GM18868 (cell line): Measurements from ENCODE around the gene SLFN12L.

Source experiments
- ATAC-seq: cut with Tn5 transposase; IDR thresholded peaks from one replicate; pipeline ENCODE4 v1.9.1; 2021; ENCODE audit warnings: mild to moderate bottlenecking, moderate library complexity; ENCODE audit not compliant: unreplicated experiment

Gene SLFN12L

DNA sequence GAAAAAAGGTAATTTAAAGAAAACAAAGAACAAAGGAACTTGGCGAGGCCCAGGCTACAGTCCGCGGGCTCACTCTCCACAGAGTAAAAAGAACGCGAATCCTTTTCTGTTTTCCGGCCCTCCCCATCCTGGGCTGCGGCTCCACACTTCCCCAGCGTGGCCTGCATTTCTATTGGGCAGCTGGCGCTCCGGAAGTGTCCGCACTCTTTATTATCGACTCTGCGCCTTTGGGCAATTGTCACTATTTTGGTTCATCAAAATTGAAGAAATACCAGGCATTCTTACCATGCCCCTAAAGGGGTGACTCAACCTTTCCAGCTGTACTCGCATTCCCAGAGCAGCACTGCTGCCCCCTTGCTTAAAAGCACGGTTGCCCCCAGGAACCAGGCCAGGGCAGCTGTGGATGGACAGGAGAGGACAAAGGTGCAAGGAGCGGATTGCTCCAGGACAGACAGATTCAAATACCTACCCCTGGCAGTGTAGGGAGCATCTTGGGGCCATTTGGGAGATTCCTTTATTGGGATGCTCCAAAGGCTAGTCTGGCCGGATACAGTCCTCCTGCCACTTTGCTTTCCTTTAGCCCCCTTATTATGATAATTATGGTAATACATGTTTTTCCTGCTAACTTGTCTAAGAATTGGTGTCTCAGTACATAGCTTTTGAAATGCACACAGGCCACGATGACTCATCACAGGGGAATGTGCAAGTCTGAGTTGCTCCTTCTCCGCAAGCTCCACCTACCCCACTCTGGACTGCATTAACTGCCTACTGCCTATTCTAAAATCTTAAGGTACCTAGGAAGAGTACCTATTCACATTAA is 104.2 kb downstream of the SLFN12L start:
- peak; percentile 41 for ATAC-seq

DNA sequence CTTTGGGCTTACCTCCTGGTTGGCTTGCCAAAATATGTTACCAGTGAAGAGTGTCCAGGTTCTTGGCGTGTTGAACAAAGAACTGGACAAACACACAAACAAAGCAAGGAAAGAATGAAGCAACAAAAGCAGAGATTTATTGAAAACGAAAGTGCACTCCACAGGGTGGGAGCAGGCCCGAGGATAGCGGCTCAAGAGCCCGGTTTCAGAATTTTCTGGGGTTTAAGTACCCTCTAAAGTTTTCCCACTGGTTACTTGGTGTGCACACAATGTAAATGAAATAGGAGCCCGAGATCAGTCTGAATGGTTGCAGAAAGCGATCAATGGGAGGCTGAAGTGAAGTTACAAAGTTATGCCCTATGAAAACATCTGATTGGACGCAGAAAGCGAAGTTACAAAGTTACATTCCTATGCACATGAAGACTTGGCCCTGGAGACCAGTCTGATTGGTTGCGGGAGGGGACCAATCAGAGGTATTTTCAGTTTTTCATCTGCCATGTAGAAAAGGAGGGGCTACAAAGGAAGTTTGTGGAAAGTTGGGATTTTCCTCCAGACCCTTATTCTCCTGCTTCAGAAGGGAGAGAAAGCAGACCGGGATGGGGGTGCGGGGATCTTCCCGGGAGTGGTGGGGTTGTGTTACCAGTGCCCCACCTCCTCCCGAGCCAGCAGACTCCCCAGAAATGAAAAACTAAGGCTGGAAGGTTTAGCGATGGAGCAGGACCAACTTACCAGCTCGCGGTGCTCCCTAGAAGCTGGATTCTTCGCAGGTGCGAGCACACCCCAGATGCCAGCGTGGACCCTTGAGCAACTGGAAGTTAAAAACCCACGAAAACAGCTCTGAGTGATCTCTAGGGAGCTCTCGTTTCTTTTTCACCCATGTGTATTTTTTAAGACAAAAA is 105.1 kb downstream of the SLFN12L start, which contains the start of gene SLFN12:
SLFN12 (minus strand) TSS at position 325 of the 899 bp plus-strand sequence. CDS start 9,472 bp downstream, outside the sequence.
- peak; percentile 89 for ATAC-seq

DNA sequence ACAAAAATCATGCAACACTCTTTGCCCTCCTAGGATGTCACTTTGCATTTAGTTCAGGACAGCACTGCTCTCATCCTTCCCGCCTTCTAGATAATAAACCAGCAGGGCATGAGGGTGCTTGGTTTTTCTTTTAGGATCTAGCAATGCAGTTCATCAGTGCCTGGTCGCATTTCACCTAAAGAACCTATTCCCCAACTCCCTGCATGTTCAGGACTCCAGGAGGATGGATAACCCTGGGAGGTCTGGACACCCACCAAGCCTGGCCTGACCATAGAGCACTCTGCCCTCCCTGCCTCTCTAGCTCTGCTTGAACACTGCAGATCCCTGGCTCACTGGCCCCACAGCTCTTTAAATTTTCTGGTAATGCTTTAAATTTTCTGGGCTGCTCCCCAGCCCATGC is 107.8 kb downstream of the SLFN12L start:
- ATAC-seq = no peak

DNA sequence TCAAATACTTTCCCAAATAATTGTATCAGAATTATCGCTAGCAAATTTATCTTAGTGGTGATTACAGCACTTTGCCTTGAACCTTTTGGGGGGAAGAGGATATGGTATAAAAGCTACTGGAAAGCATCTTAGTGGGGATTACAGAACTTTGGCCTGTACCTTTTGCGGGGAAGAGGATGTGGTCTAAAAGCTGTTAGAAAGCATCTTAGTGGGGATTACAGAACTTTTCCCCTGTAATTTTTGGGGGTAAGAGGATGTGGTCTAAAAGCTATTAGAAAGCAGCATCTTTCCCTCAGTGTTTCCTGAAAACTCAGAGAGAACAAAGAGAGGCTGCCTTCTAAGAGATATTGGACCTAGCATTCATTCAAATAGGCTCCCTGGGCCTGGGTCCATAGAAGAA is 109.2 kb downstream of the SLFN12L start:
- no peak for ATAC-seq

DNA sequence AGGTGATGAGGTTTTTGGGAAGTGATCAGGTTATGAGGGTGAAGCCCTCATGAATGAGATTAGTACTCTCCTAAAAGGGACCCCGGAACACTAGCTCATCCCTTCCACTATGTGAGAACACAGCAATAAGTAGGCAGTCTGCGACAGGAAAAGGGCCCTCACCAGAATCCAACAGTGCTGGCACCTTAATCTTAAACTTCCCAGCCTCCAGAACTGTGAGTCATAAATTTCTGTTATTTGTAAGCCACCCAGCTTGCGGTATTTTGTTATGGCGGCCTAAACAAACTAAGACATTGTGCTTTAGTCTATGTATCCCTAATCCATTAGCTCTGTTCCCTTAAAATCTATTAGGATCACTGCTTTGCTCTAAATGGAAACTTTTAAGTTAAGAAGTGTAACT is 113.7 kb downstream of the SLFN12L start:
- no peak for ATAC-seq
